CD4-positive, alpha-beta T cell (primary cell): Measurements from ENCODE around the gene NTMT2. TPM values are rescaled to one million over a fixed set of nuclear protein-coding genes. Genes with fewer than 3 reads are reported as not detected.

ENCODE experiments used
- ATAC-seq: fragments of 200-7000 bp; cut with Tn5 transposase; one replicate; pipeline ENCODE4 v1.10.0; 2022; ENCODE audit warnings: mild to moderate bottlenecking; ENCODE audit not compliant: poor library complexity
- CTCF ChIA-PET: fragments of 350-600 bp; sonication (Branson Sonifier 250); formaldehyde crosslinking; loops from one replicate; lab custom pipeline; 2021; ENCODE audit warnings: antibody characterized with exemption, inconsistent platforms; lab: Charles Lee
- POLR2A ChIA-PET: fragments of 350-600 bp; sonication (Branson Sonifier 250); formaldehyde crosslinking; loops from one replicate; lab custom pipeline; 2021; ENCODE audit warnings: antibody characterized with exemption, inconsistent platforms; lab: Charles Lee
- DNase-seq, 14 experiments: peaks; one replicate each; pipeline ENCODE4 v3.0.0-alpha.2; 2013 to 2020; ENCODE audit warnings: mixed read lengths in 2 of 14
- H3K27ac ChIP-seq, 2 donors: one replicate each; pipeline versions ENCODE4 v1.5.1 to v1.7.0; 2013; ENCODE audit warnings: low read length in 2 of 2, low read depth in 1 of 2, mild to moderate bottlenecking in 1 of 2
- H3K27me3 ChIP-seq, 2 experiments: 1 replicate in 1 of 2; 2 replicates in 1 of 2; pipeline versions ENCODE4 v1.6.1 to v1.7.0; 2013; ENCODE audit warnings: low read length in 2 of 2, control low read depth in 1 of 2, mild to moderate bottlenecking in 1 of 2, moderate library complexity in 1 of 2; ENCODE audit not compliant: insufficient read depth in 2 of 2, control insufficient read depth in 1 of 2
- H3K36me3 ChIP-seq: one replicate; pipeline ENCODE4 v1.6.1; 2013; ENCODE audit warnings: low read length, control low read depth; ENCODE audit not compliant: insufficient read depth
- H3K4me1 ChIP-seq: one replicate; pipeline ENCODE4 v1.6.1; 2013; ENCODE audit warnings: low read length, control low read depth; ENCODE audit not compliant: insufficient read depth
- H3K4me3 ChIP-seq: one replicate; pipeline ENCODE4 v1.5.1; 2013; ENCODE audit warnings: mild to moderate bottlenecking, low read length, moderate library complexity
- H3K9me3 ChIP-seq, 2 experiments: 1 replicate in 1 of 2; 2 replicates in 1 of 2; pipeline versions ENCODE4 v1.6.1 to v1.7.0; 2013; ENCODE audit warnings: low read length in 2 of 2, mild to moderate bottlenecking in 2 of 2, control low read depth in 1 of 2, moderate library complexity in 1 of 2; ENCODE audit not compliant: control insufficient read depth in 1 of 2, insufficient read depth in 1 of 2
- H3K27ac Mint-ChIP-seq: one replicate; pipeline ENCODE4 v1.8.0; 2020; ENCODE audit warnings: mixed read lengths
- H3K27me3 Mint-ChIP-seq: one replicate; pipeline ENCODE4 v1.8.0; 2021; ENCODE audit warnings: mixed read lengths
- H3K36me3 Mint-ChIP-seq: one replicate; pipeline ENCODE4 v1.8.0; 2021; ENCODE audit warnings: low read depth, mixed read lengths
- H3K4me1 Mint-ChIP-seq: one replicate; pipeline ENCODE4 v1.8.0; 2021; ENCODE audit warnings: low read depth, mixed read lengths
- H3K4me3 Mint-ChIP-seq: one replicate; pipeline ENCODE4 v1.8.0; 2020; ENCODE audit warnings: mild to moderate bottlenecking, mixed read lengths
- H3K9me3 Mint-ChIP-seq: one replicate; pipeline ENCODE4 v1.8.0; 2020; ENCODE audit warnings: mixed read lengths
- CTCF ChIP-seq: fragments of 200-600 bp; IDR thresholded peaks from one replicate; pipeline ENCODE4 v1.8.0; 2022; ENCODE audit warnings: antibody characterized with exemption, mild to moderate bottlenecking
- intact Hi-C, 2 experiments: fragments of 100-400 bp; cut with DNase I in 1 of 2; cut with micrococcal nuclease in 1 of 2; formaldehyde crosslinking; loops; one replicate each; pipeline versions ENCODE4 v1.15.1 to v1.9.0; 2023 to 2025; cut with DNase I, micrococcal nuclease
- total RNA-seq, 174 experiments: library from RNA in 2 of 174; stranded (reverse) in 2 of 174; gene quantifications; one replicate each; pipeline ENCODE4 v1.2.3 and lab custom pipeline; 2021 to 2026

NTMT2 gene
- total RNA-seq, 2 experiments from 2014 or later: not detected

DNA sequence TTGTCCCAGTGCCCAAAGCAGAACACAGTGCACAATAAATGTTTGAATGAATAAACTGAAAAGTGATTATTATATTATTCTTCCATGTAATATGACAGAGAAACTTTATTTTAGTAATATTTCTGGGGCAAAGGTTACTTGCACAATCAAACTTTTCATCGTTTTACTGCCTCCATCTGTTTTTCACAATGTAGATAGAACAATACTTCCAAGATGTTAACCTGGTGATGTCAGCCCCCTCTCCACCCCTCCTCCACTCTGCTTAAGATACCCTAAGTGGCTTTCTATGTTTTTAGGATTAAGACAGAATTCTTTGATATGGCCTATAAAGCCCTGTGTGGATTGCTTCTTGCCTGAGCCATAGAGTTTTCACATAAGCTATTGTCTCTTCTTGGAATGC lies 13.8 kb upstream of the NTMT2 start:
- no peaks in the 10 kb centered on the region for H3K27me3 ChIP-seq
- no peaks in the 10 kb centered on the region for H3K36me3 Mint-ChIP-seq
- H3K9me3 Mint-ChIP-seq: no peaks in the 10 kb centered on the region
- no peaks in the 10 kb centered on the region for H3K4me1 Mint-ChIP-seq
- no peaks in the 10 kb centered on the region for H3K9me3 ChIP-seq
- H3K36me3 ChIP-seq: no peaks in the 10 kb centered on the region
- no peak overlapping the region for H3K4me3 ChIP-seq
- no peak overlapping the region for H3K27ac ChIP-seq
- no peak overlapping the region for H3K4me3 Mint-ChIP-seq
- ATAC-seq: no peak
- no peak for TF ChIP-seq CTCF
- intact Hi-C loops: no loop called here
- POLR2A ChIA-PET: no interaction called here
- H3K4me1 ChIP-seq: no peaks in the 10 kb centered on the region
- no peak overlapping the region for H3K27ac Mint-ChIP-seq
- peaks cover 10% of the 10 kb centered on the region for H3K27me3 Mint-ChIP-seq
- no peak for DNase-seq
- CTCF ChIA-PET: no interaction called here

GRCh38 chr1:170133766-170134495 lies 11.8 kb upstream of the NTMT2 start:
- no peak overlapping the region for H3K4me3 ChIP-seq
- ATAC-seq (no peak), DNase-seq (no peak)
- H3K4me1 Mint-ChIP-seq: no peaks in the 10 kb centered on the region
- CTCF ChIA-PET: no interaction called here
- no peak overlapping the region for H3K27ac ChIP-seq
- no peaks in the 10 kb centered on the region for H3K9me3 ChIP-seq
- H3K27me3 ChIP-seq: no peaks in the 10 kb centered on the region
- POLR2A ChIA-PET: no interaction called here
- no peaks in the 10 kb centered on the region for H3K9me3 Mint-ChIP-seq
- no peak overlapping the region for H3K4me3 Mint-ChIP-seq
- H3K27ac Mint-ChIP-seq: no peak overlapping the region
- H3K36me3 ChIP-seq: no peaks in the 10 kb centered on the region
- intact Hi-C loops: no loop called here
- TF ChIP-seq CTCF: no peak
- no peaks in the 10 kb centered on the region for H3K36me3 Mint-ChIP-seq
- H3K4me1 ChIP-seq: no peaks in the 10 kb centered on the region
- H3K27me3 Mint-ChIP-seq: peaks cover 15% of the 10 kb centered on the region

DNA sequence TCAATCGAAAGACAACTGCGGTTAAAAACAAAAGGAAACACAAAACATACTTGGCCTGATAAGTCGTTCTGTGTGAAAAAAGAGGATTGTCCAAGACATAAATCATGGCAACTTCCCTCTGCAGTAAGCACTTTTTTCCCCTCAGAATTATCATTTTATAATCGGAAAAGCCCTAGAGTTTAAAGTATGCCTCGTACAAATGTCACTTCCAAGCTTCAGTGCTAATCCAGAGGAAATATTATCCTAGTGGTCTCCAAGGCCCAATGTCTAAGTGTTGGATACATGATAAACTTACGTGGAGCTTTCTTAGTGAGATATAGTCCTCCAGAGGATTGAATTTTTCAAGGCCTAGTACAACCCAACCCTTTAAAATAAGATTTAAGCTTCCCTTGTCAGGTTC lies 11.2 kb upstream of the NTMT2 start:
- Mint-ChIP-seq H3K27ac (no peak overlapping the region), H3K36me3 (no peaks in the 10 kb centered on the region), H3K4me3 (no peak overlapping the region), H3K27me3 (peaks cover 17% of the 10 kb centered on the region), H3K4me1 (no peaks in the 10 kb centered on the region), H3K9me3 (no peaks in the 10 kb centered on the region)
- intact Hi-C loops: no loop called here
- H3K4me3 ChIP-seq: no peak overlapping the region
- H3K4me1 ChIP-seq: no peaks in the 10 kb centered on the region
- no peaks in the 10 kb centered on the region for H3K27me3 ChIP-seq
- ChIA-PET CTCF (no interaction called here), POLR2A (no interaction called here)
- TF ChIP-seq CTCF: no peak
- H3K36me3 ChIP-seq: no peaks in the 10 kb centered on the region
- ATAC-seq (no peak), DNase-seq (no peak)
- no peaks in the 10 kb centered on the region for H3K9me3 ChIP-seq
- no peak overlapping the region for H3K27ac ChIP-seq
